ENCODE data around the gene FEN1.

Gene FEN1

GRCh38 chr11:61761440-61762222 lies 31.1 kb upstream of the FEN1 start:
- FAIRE-seq (no peak), DNase-seq (ENCODE audit: insufficient read length) (no peak)
- no peak for TF ChIP-seq POLR2AphosphoS5 (IDR thresholded peaks at IDR 0.05; ENCODE audit: low read depth, low read length)
- TF ChIP-seq POLR2A (IDR thresholded peaks at IDR 0.05; ENCODE audit: low read depth, low read length), result no peak
- TF ChIP-seq TAF1 (IDR thresholded peaks at IDR 0.05; ENCODE audit: borderline replicate concordance, low read depth, low read length), result no peak

GRCh38 chr11:61762223-61762615 lies 30.5 kb upstream of the FEN1 start:
- FAIRE-seq (no peak), DNase-seq (ENCODE audit: insufficient read length) (no peak)
- TF ChIP-seq POLR2A (IDR thresholded peaks at IDR 0.05; ENCODE audit: low read depth, low read length), result no peak
- no peak for TF ChIP-seq POLR2AphosphoS5 (IDR thresholded peaks at IDR 0.05; ENCODE audit: low read depth, low read length)
- no peak for TF ChIP-seq TAF1 (IDR thresholded peaks at IDR 0.05; ENCODE audit: borderline replicate concordance, low read depth, low read length)

GRCh38 chr11:61762798-61763197 lies 29.9 kb upstream of the FEN1 start:
- DNase-seq (ENCODE audit: insufficient read length) (no peak), FAIRE-seq (no peak)
- TF ChIP-seq POLR2A (IDR thresholded peaks at IDR 0.05; ENCODE audit: low read depth, low read length) (no peak), POLR2AphosphoS5 (IDR thresholded peaks at IDR 0.05; ENCODE audit: low read depth, low read length) (no peak), TAF1 (IDR thresholded peaks at IDR 0.05; ENCODE audit: borderline replicate concordance, low read depth, low read length) (no peak)

- FAIRE-seq (no peak), DNase-seq (ENCODE audit: insufficient read length) (no peak)
- TF ChIP-seq TAF1 (IDR thresholded peaks at IDR 0.05; ENCODE audit: borderline replicate concordance, low read depth, low read length), result no peak
- TF ChIP-seq POLR2AphosphoS5 (IDR thresholded peaks at IDR 0.05; ENCODE audit: low read depth, low read length), result no peak
- no peak for TF ChIP-seq POLR2A (IDR thresholded peaks at IDR 0.05; ENCODE audit: low read depth, low read length)
These were observed 28.6 kb upstream of the FEN1 start for GRCh38 chr11:61763930-61764605.

GRCh38 chr11:61764606-61765260 lies 28.0 kb upstream of the FEN1 start:
- TF ChIP-seq POLR2AphosphoS5 (IDR thresholded peaks at IDR 0.05; ENCODE audit: low read depth, low read length) (no peak), TAF1 (IDR thresholded peaks at IDR 0.05; ENCODE audit: borderline replicate concordance, low read depth, low read length) (no peak), POLR2A (IDR thresholded peaks at IDR 0.05; ENCODE audit: low read depth, low read length) (no peak)
- FAIRE-seq, result no peak
- DNase-seq (ENCODE audit: insufficient read length), result no peak

- TF ChIP-seq POLR2A (IDR thresholded peaks at IDR 0.05; ENCODE audit: low read depth, low read length), result no peak
- no peak for TF ChIP-seq TAF1 (IDR thresholded peaks at IDR 0.05; ENCODE audit: borderline replicate concordance, low read depth, low read length)
- TF ChIP-seq POLR2AphosphoS5 (IDR thresholded peaks at IDR 0.05; ENCODE audit: low read depth, low read length), result no peak
- no peak for FAIRE-seq
These were observed 27.0 kb upstream of the FEN1 start for GRCh38 chr11:61765550-61766253.

GRCh38 chr11:61766353-61766841 lies 26.3 kb upstream of the FEN1 start:
- FAIRE-seq, result no peak
- TF ChIP-seq POLR2AphosphoS5 (IDR thresholded peaks at IDR 0.05; ENCODE audit: low read depth, low read length) (no peak), TAF1 (IDR thresholded peaks at IDR 0.05; ENCODE audit: borderline replicate concordance, low read depth, low read length) (no peak), POLR2A (IDR thresholded peaks at IDR 0.05; ENCODE audit: low read depth, low read length) (no peak)
- no peak for DNase-seq (ENCODE audit: insufficient read length)

More at GRCh38 chr11:61765550-61766253, 27.0 kb upstream of the FEN1 start:
- no peak for DNase-seq (ENCODE audit: insufficient read length)

- no peak for DNase-seq (ENCODE audit: insufficient read length)
- TF ChIP-seq POLR2AphosphoS5 (IDR thresholded peaks at IDR 0.05; ENCODE audit: low read depth, low read length) (no peak), POLR2A (IDR thresholded peaks at IDR 0.05; ENCODE audit: low read depth, low read length) (no peak), TAF1 (IDR thresholded peaks at IDR 0.05; ENCODE audit: borderline replicate concordance, low read depth, low read length) (no peak)
- FAIRE-seq, result peak; percentile 53
These were observed 24.2 kb upstream of the FEN1 start for GRCh38 chr11:61768376-61769076.

GRCh38 chr11:61769169-61769920 lies 23.4 kb upstream of the FEN1 start:
- FAIRE-seq, result no peak
- no peak for DNase-seq (ENCODE audit: insufficient read length)
- TF ChIP-seq POLR2AphosphoS5 (IDR thresholded peaks at IDR 0.05; ENCODE audit: low read depth, low read length) (no peak), POLR2A (IDR thresholded peaks at IDR 0.05; ENCODE audit: low read depth, low read length) (no peak), TAF1 (IDR thresholded peaks at IDR 0.05; ENCODE audit: borderline replicate concordance, low read depth, low read length) (no peak)
